Smooth muscle cell (in vitro differentiated cells): ENCODE measurements around the gene HNRNPA1. TPM values are rescaled to one million over a fixed set of nuclear protein-coding genes. Genes with fewer than 3 reads are reported as not detected.
"Not testable (repeated sequence)": the region's sequence is repeated elsewhere in the genome, so short reads cannot be mapped to it uniquely, and the experiment has no call there.

ENCODE experiments used
- DNase-seq: peaks from one replicate; lab custom pipeline; 2025; ENCODE audit not compliant: unreplicated experiment; lab: John Stamatoyannopoulos, UW
- H2AFZ ChIP-seq: fragments of 200-600 bp; sonication (generic); 2 replicates; pipeline ENCODE4 v1.6.0; 2016; ENCODE audit warnings: antibody characterized with exemption, low read depth, mild to moderate bottlenecking
- H3F3A ChIP-seq: fragments of 200-600 bp; sonication (generic); 2 replicates; pipeline ENCODE4 v1.6.0; 2017; ENCODE audit warnings: antibody characterized with exemption, low read depth
- H3K27ac ChIP-seq: fragments of 200-600 bp; sonication (generic); 2 replicates; pipeline ENCODE4 v1.5.1; 2016; ENCODE audit warnings: low read depth, mild to moderate bottlenecking
- H3K27me3 ChIP-seq: fragments of 200-600 bp; sonication (generic); 2 replicates; pipeline ENCODE4 v1.6.1; 2016; ENCODE audit warnings: low read depth, mild to moderate bottlenecking
- H3K36me3 ChIP-seq: fragments of 200-600 bp; sonication (generic); 2 replicates; pipeline ENCODE4 v1.5.1; 2016; ENCODE audit warnings: low read depth
- H3K4me1 ChIP-seq: fragments of 200-600 bp; sonication (generic); 2 replicates; pipeline ENCODE4 v1.5.1; 2016; ENCODE audit warnings: low read depth
- H3K4me2 ChIP-seq: fragments of 200-600 bp; sonication (generic); 2 replicates; pipeline ENCODE4 v1.6.0; 2016; ENCODE audit warnings: mild to moderate bottlenecking
- H3K4me3 ChIP-seq: fragments of 200-600 bp; sonication (generic); 2 replicates; pipeline ENCODE4 v1.5.1; 2016; ENCODE audit warnings: mild to moderate bottlenecking
- H3K79me2 ChIP-seq: fragments of 200-600 bp; sonication (generic); 2 replicates; pipeline ENCODE4 v1.6.0; 2016; ENCODE audit warnings: low read depth, mild to moderate bottlenecking
- H3K9ac ChIP-seq: fragments of 200-600 bp; sonication (generic); 2 replicates; pipeline ENCODE4 v1.6.0; 2016; ENCODE audit warnings: low read depth
- H3K9me3 ChIP-seq: fragments of 200-600 bp; sonication (generic); replicated peaks from 2 replicates; pipeline ENCODE4 v1.5.1; 2016; ENCODE audit warnings: low read depth
- H4K20me1 ChIP-seq: fragments of 200-600 bp; sonication (generic); 2 replicates; pipeline ENCODE4 v1.6.0; 2016; ENCODE audit warnings: low read depth
- WGBS: methylation state at CpG from one replicate; pipeline ENCODE4 v1.1.7; 2016; ENCODE audit warnings: low lambda C conversion rate; 5-methylcytosine and 5-hydroxymethylcytosine counted together
- polyA plus RNA-seq: library from polyadenylated mRNA; unstranded; fragments of >200 nt; fragmentation: Nextera tagmentation; extraction: Ambion mirVana; gene quantifications from 2 replicates; pipeline ENCODE4 v1.2.1, GENCODE V29; 2016
- total RNA-seq: library from RNA; depleted of rRNA; stranded (reverse); fragments of >200 nt; gene quantifications from 2 replicates; pipeline ENCODE4 v1.2.3, GENCODE V29; 2014
- TF ChIP-seq, protein P1 (sequence below): fragments of 200-600 bp; sonication (generic); IDR thresholded peaks from 2 replicates; pipeline ENCODE4 v1.5.1; 2017; ENCODE audit warnings: borderline replicate concordance, mild to moderate bottlenecking, antibody characterized with exemption; ENCODE audit not compliant: insufficient read depth, poor library complexity, severe bottlenecking

The HNRNPA1 gene
- total RNA-seq = 378 and 483 TPM in 2 replicates
- 440 and 451 TPM in 2 replicates for polyA plus RNA-seq

DNA sequence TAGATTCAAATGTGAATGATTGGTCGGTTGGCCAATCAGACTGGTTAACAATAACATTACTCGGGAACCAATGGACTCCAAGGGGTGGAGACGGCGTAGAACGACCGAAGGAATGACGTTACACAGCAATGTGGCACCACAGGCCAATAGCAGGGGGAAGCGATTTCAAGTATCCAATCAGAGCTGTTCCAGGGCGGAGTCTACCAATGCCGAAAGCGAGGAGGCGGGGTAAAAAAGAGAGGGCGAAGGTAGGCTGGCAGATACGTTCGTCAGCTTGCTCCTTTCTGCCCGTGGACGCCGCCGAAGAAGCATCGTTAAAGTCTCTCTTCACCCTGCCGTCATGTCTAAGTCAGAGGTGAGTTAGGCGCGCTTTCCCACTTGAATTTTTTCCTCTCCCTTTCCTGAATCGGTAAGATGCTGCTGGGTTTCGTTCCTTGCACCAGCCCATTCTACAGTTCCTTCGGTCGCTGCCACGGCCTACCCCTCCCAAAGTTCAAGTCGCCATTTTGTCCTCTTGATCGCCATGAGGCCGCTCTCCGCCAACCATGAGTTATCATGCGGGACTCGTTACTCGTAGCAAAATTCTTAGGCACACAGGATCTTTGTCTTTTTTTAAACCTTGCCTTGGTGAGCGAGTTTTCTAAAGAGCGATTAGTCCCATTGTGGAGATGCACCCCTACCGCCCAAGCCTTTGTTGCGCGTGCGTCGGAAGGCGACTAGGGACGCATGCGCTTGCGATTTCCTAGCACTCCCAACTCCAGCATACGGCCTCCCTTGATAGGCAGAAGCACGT, at the start of gene HNRNPA1:
HNRNPA1 (plus strand) TSS at position 259 of the 793 bp plus-strand sequence; CDS start at position 341, 82 bp downstream.
- TF ChIP-seq, protein P1, sequence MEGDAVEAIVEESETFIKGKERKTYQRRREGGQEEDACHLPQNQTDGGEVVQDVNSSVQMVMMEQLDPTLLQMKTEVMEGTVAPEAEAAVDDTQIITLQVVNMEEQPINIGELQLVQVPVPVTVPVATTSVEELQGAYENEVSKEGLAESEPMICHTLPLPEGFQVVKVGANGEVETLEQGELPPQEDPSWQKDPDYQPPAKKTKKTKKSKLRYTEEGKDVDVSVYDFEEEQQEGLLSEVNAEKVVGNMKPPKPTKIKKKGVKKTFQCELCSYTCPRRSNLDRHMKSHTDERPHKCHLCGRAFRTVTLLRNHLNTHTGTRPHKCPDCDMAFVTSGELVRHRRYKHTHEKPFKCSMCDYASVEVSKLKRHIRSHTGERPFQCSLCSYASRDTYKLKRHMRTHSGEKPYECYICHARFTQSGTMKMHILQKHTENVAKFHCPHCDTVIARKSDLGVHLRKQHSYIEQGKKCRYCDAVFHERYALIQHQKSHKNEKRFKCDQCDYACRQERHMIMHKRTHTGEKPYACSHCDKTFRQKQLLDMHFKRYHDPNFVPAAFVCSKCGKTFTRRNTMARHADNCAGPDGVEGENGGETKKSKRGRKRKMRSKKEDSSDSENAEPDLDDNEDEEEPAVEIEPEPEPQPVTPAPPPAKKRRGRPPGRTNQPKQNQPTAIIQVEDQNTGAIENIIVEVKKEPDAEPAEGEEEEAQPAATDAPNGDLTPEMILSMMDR = no peak

DNA sequence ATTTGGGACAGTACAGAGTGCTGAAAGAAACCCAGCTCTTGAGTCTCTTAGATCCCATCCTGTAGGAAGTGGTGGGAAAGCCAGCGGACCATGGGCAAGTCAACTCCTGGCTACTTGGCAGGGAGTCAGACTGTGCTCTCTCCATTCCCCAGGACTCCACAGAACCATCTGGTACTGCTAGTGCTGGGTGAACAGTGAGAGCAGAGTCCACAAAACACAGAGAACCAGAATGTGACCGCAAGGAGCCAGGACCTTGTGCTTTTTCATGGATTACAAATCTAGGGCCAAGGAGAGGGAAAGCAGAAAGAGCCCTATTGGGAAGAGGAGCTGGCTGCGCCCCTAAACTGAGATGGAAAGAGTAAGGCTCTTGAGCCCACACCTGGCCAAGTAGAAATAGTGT, 49.3 kb upstream of the HNRNPA1 start:
- H3K4me2 ChIP-seq, H3K9ac ChIP-seq, H3K4me3 ChIP-seq, DNase-seq, H4K20me1 ChIP-seq, H2AFZ ChIP-seq, H3K9me3 ChIP-seq, H3K4me1 ChIP-seq, H3K36me3 ChIP-seq, H3K79me2 ChIP-seq, H3K27me3 ChIP-seq: not testable (repeated sequence)
- H3K27ac ChIP-seq = peak overlapping the region; percentile 93
- WGBS = 97% methylated on average over 3 of the region's 3 CpGs
- peaks cover 11% of the 10 kb centered on the region for H3F3A ChIP-seq

More for the DNA sequence above, at the start of gene HNRNPA1:
- Histone ChIP-seq H3K4me3 (peak within 1 kb of the TSS; percentile 74), H3K79me2 (peaks cover 73% of the 10 kb centered on the region), H4K20me1 (peaks cover 50% of the 10 kb centered on the region), H3K4me1 (peaks cover 36% of the 10 kb centered on the region), H3K27ac (peak within 1 kb of the TSS; percentile 89), H3K9me3 (no peaks in the 10 kb centered on the region), H3K4me2 (peak within 1 kb of the TSS; percentile 96), H2AFZ (peak within 1 kb of the TSS; percentile 81), H3F3A (peaks cover 29% of the 10 kb centered on the region), H3K27me3 (no peaks in the 10 kb centered on the region), H3K36me3 (peaks cover 16% of the 10 kb centered on the region), H3K9ac (peak within 1 kb of the TSS; percentile 90)
- DNase-seq = peak; percentile 86
- whole genome bisulfite sequencing = under 1% methylated on average over 48 of the region's 48 CpGs

DNA sequence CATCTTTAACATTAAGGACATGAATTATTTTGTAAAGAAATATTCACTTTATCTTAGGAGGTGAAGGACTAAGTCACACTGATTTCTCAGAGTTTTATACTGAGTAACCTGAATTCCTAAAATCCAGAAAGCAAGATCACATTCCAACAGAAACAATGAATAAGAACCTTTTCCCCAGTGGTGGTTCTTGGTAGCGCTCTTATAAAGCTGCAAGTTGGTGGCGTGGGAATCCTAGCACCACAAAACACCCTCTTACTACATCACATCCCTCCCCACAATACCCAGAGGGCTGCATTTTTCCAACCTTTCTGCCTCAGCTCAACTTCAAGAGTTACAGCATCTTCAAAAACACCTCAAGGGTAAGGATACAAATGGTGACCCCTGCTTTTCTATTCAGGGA, 47.7 kb upstream of the HNRNPA1 start:
- Histone ChIP-seq H3F3A (peaks cover 11% of the 10 kb centered on the region), H3K9ac (no peak overlapping the region), H3K27ac (no peak overlapping the region), H3K27me3 (no peaks in the 10 kb centered on the region), H3K79me2 (no peaks in the 10 kb centered on the region), H3K4me2 (no peak overlapping the region), H3K36me3 (no peaks in the 10 kb centered on the region), H4K20me1 (no peaks in the 10 kb centered on the region), H3K9me3 (no peaks in the 10 kb centered on the region), H3K4me3 (no peak overlapping the region), H3K4me1 (peaks cover 2% of the 10 kb centered on the region), H2AFZ (no peak overlapping the region)
- no peak for DNase-seq
- 94% methylated on average over 2 of the region's 2 CpGs for WGBS
- TF ChIP-seq, protein P1 = no peak

DNA sequence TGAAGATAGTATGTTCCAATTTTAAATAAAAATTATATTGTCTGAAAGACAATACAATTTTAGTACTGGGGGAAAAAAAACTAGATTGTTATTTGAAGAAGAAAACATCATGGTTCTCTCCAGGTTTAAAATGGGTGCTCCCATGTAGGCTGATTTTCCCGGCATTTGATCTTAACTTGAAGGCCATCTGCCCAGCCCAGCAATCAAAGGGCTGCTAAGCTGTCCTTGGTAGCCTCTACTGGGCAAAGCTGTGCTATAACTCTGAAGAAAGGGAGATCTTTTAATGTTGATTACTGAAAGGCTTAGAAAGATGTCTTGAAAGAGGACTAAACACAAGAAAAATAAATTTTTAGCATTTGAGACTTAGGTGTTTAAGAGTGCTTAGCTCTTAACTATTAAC, 42.0 kb upstream of the HNRNPA1 start:
- no peak overlapping the region for H3K27ac ChIP-seq
- no peaks in the 10 kb centered on the region for H4K20me1 ChIP-seq
- no peak overlapping the region for H2AFZ ChIP-seq
- H3K79me2 ChIP-seq = no peaks in the 10 kb centered on the region
- no peaks in the 10 kb centered on the region for H3K27me3 ChIP-seq
- WGBS = 100% methylated on average over 1 of the region's 1 CpG
- H3F3A ChIP-seq = no peaks in the 10 kb centered on the region
- no peak overlapping the region for H3K4me3 ChIP-seq
- no peaks in the 10 kb centered on the region for H3K9me3 ChIP-seq
- no peaks in the 10 kb centered on the region for H3K4me1 ChIP-seq
- H3K36me3 ChIP-seq = no peaks in the 10 kb centered on the region
- DNase-seq = no peak
- no peak overlapping the region for H3K9ac ChIP-seq
- TF ChIP-seq, protein P1 = no peak
- H3K4me2 ChIP-seq = no peak overlapping the region
